NCI-H1105 (cell line): ENCODE results near the gene SLC41A3.
A peak's percentile ranks its signal among the peaks of the same experiment; 100 is the strongest.
"Not testable (repeated sequence)": the region's sequence is repeated elsewhere in the genome, so short reads cannot be mapped to it uniquely, and the experiment has no call there.

ENCODE experiments used
- DNase-seq: peaks from one replicate; lab custom pipeline; 2025; lab: John Stamatoyannopoulos, UW

SLC41A3 gene

GRCh38 chr3:125996751-125997150, 87.2 kb downstream of the SLC41A3 start:
- not testable (repeated sequence) for DNase-seq

- DNase-seq: no peak
Measured at GRCh38 chr3:125990253-125990970, 93.5 kb downstream of the SLC41A3 start.

GRCh38 chr3:125984951-125985350, 99.0 kb downstream of the SLC41A3 start:
- not testable (repeated sequence) for DNase-seq

- DNase-seq: not testable (repeated sequence)
Measured at GRCh38 chr3:125977104-125977503, 106.8 kb downstream of the SLC41A3 start.

GRCh38 chr3:125976003-125976390, 107.9 kb downstream of the SLC41A3 start:
- DNase-seq: not testable (repeated sequence)

- not testable (repeated sequence) for DNase-seq
Measured at GRCh38 chr3:125975245-125976002, 108.5 kb downstream of the SLC41A3 start.

- DNase-seq: peak; percentile 68
Measured at GRCh38 chr3:125971997-125972944, 111.7 kb downstream of the SLC41A3 start.

- DNase-seq: not testable (repeated sequence)
Measured at GRCh38 chr3:125968701-125969592, 115.0 kb downstream of the SLC41A3 start, which contains the start of gene ROPN1B. ROPN1B (plus strand) TSS chr3:125969178; CDS start chr3:125972055, 2,877 bp downstream.

GRCh38 chr3:125968121-125968520, 115.8 kb downstream of the SLC41A3 start:
- DNase-seq: not testable (repeated sequence)

- peak; percentile 53 for DNase-seq
Measured at GRCh38 chr3:125967156-125967555, 116.8 kb downstream of the SLC41A3 start.

GRCh38 chr3:125965505-125965904, 118.4 kb downstream of the SLC41A3 start:
- DNase-seq: no peak

- not testable (repeated sequence) for DNase-seq
Measured at GRCh38 chr3:125963834-125964233, 120.1 kb downstream of the SLC41A3 start.

GRCh38 chr3:125961289-125961589, 122.7 kb downstream of the SLC41A3 start:
- DNase-seq: no peak

GRCh38 chr3:125960456-125961288, 123.3 kb downstream of the SLC41A3 start:
- DNase-seq: no peak

- DNase-seq: no peak
Measured at GRCh38 chr3:125960066-125960424, 123.9 kb downstream of the SLC41A3 start.

- no peak for DNase-seq
Measured at GRCh38 chr3:125959317-125960065, 124.4 kb downstream of the SLC41A3 start.

- no peak for DNase-seq
Measured at GRCh38 chr3:125958511-125959316, 125.2 kb downstream of the SLC41A3 start.

- no peak for DNase-seq
Measured at GRCh38 chr3:125957674-125958510, 126.0 kb downstream of the SLC41A3 start.
